Measurements from ENCODE around the gene HDAC6.

HDAC6 gene

DNA sequence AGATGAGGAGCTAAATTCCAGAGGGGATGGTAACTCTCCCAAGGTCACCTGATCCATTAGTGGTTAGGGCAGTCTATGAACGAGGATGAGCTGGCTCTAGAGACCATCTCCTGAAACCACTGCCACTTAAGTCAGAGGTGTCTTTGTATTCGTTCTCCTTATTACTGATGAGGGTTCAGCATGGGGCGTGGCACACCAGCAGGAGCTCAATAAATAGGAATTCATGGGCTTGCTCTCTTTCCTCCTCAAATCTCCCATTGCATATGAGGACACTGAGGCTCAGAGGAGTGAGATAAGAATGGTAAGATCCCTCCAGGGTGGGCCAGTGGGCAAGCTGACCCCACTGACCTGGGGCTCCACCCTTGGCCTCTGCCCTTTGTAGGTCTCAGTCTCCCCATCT is 17.1 kb upstream of the HDAC6 start:
- TF ChIP-seq, protein P1, sequence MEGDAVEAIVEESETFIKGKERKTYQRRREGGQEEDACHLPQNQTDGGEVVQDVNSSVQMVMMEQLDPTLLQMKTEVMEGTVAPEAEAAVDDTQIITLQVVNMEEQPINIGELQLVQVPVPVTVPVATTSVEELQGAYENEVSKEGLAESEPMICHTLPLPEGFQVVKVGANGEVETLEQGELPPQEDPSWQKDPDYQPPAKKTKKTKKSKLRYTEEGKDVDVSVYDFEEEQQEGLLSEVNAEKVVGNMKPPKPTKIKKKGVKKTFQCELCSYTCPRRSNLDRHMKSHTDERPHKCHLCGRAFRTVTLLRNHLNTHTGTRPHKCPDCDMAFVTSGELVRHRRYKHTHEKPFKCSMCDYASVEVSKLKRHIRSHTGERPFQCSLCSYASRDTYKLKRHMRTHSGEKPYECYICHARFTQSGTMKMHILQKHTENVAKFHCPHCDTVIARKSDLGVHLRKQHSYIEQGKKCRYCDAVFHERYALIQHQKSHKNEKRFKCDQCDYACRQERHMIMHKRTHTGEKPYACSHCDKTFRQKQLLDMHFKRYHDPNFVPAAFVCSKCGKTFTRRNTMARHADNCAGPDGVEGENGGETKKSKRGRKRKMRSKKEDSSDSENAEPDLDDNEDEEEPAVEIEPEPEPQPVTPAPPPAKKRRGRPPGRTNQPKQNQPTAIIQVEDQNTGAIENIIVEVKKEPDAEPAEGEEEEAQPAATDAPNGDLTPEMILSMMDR (IDR thresholded peaks at IDR 0.05; ENCODE audit: low read length, missing control alignments), result no peak
- no peak overlapping the region for H3K4me3 ChIP-seq (replicated peaks; ENCODE audit: low read depth, low read length)
- DNase-seq (ENCODE audit: low read depth), result no peak

DNA sequence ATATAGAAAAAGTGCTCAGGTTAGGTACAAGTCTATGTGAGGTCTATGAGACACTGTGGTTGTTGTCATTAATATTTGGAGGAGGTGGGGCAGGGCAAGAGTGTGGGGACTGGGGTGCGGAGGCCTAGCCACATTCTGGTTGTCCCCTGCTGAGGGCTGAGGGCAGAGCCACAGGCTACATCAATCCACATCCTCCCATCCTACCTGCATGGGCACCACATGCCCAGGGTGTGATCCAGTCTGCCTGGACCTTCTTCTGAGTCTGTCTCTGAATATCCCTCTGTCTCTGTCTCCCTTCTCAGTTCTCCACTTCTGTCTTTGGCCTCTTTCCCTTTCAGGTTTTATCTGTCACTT is 16.7 kb upstream of the HDAC6 start:
- TF ChIP-seq, protein P1 (IDR thresholded peaks at IDR 0.05; ENCODE audit: low read length, missing control alignments), result no peak
- no peak for DNase-seq (ENCODE audit: low read depth)
- no peak overlapping the region for H3K4me3 ChIP-seq (replicated peaks; ENCODE audit: low read depth, low read length)

DNA sequence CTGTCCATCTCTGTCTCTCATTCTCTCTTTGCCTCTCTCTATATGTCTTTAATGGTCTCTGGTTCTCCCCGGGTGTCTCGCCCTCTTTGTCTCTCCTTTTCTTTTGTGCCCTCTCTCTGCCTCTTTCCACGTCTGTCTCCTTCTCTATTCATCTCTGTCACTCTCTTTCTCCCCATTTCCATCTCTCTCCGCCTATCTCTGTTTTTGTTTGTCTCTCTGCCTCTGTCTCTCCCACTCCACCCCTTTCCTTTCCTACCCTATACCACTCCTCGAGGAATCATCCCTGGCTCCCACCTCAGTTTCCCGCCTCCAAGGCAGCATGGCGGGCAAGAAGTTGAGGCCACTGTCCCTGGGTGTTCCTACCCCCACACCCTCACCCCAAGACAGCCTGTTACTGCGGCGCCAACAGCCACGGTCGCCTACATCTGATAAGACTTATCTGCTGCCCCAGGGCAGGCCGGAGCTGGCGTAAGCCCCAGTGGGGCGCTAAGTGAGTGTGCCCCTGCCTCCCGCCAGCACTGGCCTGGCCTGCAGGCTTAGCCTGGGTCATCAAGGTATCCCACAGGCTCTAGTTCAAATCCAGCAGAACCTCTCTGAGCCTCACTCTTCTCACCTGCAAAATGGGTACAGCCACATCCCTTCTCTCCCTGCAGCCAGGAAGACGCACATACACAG is 16.2 kb upstream of the HDAC6 start:
- no peak for DNase-seq (ENCODE audit: low read depth)
- TF ChIP-seq, protein P1 (IDR thresholded peaks at IDR 0.05; ENCODE audit: low read length, missing control alignments), result no peak
- H3K4me3 ChIP-seq (replicated peaks; ENCODE audit: low read depth, low read length), result no peak overlapping the region

DNA sequence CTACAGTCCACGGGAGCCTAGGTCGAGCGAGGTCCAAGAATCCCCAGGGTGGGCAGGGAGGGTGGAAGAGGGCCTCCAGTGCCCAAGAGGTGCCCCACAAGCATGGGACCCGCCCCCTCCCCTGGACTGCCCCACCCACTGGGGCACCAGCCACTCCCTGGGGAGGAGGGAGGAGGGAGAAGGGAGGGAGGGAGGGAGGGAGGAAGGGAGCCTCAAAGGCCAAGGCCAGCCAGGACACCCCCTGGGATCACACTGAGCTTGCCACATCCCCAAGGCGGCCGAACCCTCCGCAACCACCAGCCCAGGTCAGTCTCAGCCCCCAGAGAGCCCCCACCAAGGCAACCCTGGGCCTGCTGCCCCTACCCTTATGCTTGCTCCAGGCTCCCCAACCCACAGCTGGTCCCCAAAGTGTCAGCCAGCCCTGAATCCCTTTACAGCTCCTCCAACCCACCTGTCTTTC is 15.5 kb upstream of the HDAC6 start, which contains the start of gene GATA1:
TSS of gene GATA1 (plus strand) at position 250 of the 460 bp plus-strand sequence. CDS start 4,520 bp downstream, outside the sequence.
- DNase-seq (ENCODE audit: low read depth), result no peak
- H3K4me3 ChIP-seq (replicated peaks; ENCODE audit: low read depth, low read length), result no peak within 1 kb of the TSS
- TF ChIP-seq, protein P1 (IDR thresholded peaks at IDR 0.05; ENCODE audit: low read length, missing control alignments), result no peak

DNA sequence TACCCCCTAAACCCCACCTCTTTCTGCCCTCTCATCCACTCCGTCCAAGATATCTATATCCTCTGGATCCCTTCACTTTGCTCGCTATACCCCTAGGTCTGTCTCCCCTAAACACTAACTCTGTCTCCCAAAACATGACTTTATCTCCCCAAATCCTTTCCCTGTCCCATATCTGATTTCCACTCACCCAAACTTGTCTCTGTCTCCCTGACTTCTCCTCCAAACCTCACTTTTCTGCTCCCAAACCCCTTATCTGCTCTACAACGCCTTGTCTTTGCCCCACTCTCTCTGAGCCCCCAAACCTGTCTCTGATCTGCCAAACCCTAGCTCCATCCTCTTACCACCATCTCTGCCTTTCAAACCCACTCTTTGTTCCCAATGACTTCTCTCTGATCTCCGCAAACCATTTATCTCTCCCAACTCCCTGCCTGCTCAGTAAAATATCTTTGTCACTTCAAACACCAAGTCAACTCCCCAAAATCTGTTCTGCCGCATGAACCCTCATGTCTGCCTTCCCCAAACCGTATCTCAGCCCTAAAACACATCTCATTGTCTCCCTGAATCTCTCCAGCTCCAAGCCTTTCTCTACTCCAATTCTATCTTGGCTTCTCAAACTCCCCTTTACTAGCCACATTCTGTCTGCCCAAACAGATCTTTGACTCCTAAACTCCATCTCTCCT is 14.9 kb upstream of the HDAC6 start:
- TF ChIP-seq, protein P1 (IDR thresholded peaks at IDR 0.05; ENCODE audit: low read length, missing control alignments), result no peak
- no peak overlapping the region for H3K4me3 ChIP-seq (replicated peaks; ENCODE audit: low read depth, low read length)
- no peak for DNase-seq (ENCODE audit: low read depth)

DNA sequence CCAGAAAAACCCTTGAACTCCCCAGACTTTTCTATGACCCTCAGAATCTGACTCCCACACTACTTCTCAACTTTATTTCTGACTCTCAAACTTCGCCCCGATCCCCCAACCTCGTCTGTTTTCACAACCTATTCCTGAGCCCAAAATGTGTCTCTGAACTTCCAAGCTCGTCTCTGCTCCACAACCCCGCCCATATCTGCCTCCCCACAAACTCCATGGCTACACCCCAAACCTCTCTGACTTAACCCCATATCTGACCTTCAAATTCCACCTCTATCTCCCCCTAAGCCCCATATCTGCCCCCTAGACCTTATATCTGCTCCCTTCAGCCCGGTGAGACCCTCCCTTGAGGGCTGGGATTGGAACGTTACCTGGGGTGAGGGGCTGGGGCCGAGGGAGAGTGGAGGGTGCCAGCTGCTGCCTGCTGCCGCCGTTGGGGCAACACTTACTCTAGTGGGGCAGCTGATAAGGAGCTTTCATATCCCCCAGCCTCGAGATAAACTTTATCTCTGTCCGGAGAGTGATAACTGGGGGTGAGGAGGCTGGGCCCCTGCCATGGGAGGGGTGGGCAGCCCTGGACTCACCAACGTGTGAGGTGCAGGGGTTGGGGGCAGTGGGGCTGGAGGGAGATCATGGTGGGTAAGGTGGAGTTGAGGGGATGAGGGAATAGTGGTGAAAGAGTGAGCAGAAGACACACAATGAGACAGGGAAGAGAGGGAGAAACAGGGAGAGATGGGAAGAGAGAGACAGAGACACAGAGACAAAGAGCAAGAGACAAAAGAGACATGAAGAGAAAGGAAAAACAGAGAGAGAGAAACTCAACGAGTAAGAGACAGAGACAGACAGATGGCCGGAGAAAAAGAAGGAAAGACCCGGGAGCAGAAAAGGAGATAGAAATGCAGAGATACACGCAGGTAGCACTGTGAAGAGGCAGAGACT is 14.1 kb upstream of the HDAC6 start:
- no peak overlapping the region for H3K4me3 ChIP-seq (replicated peaks; ENCODE audit: low read depth, low read length)
- TF ChIP-seq, protein P1 (IDR thresholded peaks at IDR 0.05; ENCODE audit: low read length, missing control alignments), result no peak
- no peak for DNase-seq (ENCODE audit: low read depth)
